PC-9 (cell line): ENCODE data around the gene WSCD1. TPM values are rescaled to one million over a fixed set of nuclear protein-coding genes. Genes with fewer than 3 reads are reported as not detected.

Experiments used
- BruUV-seq: library from RNA; stranded (reverse); fragments of 400-500 nt; replicated peaks from 2 replicates; lab custom pipeline; 2021; lab: Mats Ljungman, UMichigan
- CTCF ChIA-PET: fragments of 300-600 bp; sonication (Branson Sonifier 250); formaldehyde crosslinking; loops from one replicate; lab custom pipeline; 2022; ENCODE audit warnings: antibody characterized with exemption; lab: Charles Lee
- POLR2A ChIA-PET: fragments of 300-600 bp; sonication (Branson Sonifier 250); formaldehyde crosslinking; loops from one replicate; lab custom pipeline; 2022; ENCODE audit warnings: antibody characterized with exemption; ENCODE audit not compliant: unreplicated experiment; lab: Charles Lee
- DNase-seq, 2 experiments: peaks; one replicate each; pipeline versions ENCODE4 v3.0.0 to v3.0.0-alpha.2; 2015 to 2022; ENCODE audit warnings: mixed read lengths in 1 of 2
- H2AFZ ChIP-seq: fragments of 200-600 bp; sonication (generic); 2 replicates; pipeline ENCODE4 v1.8.1; 2017; ENCODE audit warnings: antibody characterized with exemption
- H3F3A ChIP-seq: fragments of 200-600 bp; sonication (generic); 2 replicates; pipeline ENCODE4 v1.8.1; 2017; ENCODE audit warnings: antibody characterized with exemption, mild to moderate bottlenecking, low read depth; ENCODE audit not compliant: insufficient read depth
- H3K27ac ChIP-seq: fragments of 200-600 bp; sonication (generic); 2 replicates; pipeline ENCODE4 v1.6.1; 2016; ENCODE audit warnings: mixed run types
- H3K27me3 ChIP-seq: fragments of 200-600 bp; sonication (generic); 2 replicates; pipeline ENCODE4 v1.6.1; 2016; ENCODE audit warnings: low read depth, mixed run types; ENCODE audit not compliant: insufficient read depth
- H3K36me3 ChIP-seq: fragments of 200-600 bp; sonication (generic); 2 replicates; pipeline ENCODE4 v1.6.1; 2016; ENCODE audit warnings: low read depth, mixed run types
- H3K4me1 ChIP-seq: fragments of 200-600 bp; sonication (generic); replicated peaks from 2 replicates; pipeline ENCODE4 v1.6.1; 2016; ENCODE audit warnings: mixed run types; ENCODE audit not compliant: insufficient read depth
- H3K4me2 ChIP-seq: fragments of 200-600 bp; sonication (generic); 2 replicates; pipeline ENCODE4 v1.6.1; 2017; ENCODE audit warnings: mixed run types
- H3K4me3 ChIP-seq: fragments of 200-600 bp; sonication (generic); 2 replicates; pipeline ENCODE4 v1.6.1; 2016; ENCODE audit warnings: mixed run types
- H3K79me2 ChIP-seq: fragments of 200-600 bp; sonication (generic); 2 replicates; pipeline ENCODE4 v1.6.1; 2017; ENCODE audit warnings: low read depth, mixed run types
- H3K9me2 ChIP-seq: fragments of 200-600 bp; sonication (generic); 2 replicates; pipeline ENCODE4 v1.8.1; 2017; ENCODE audit warnings: mild to moderate bottlenecking; ENCODE audit not compliant: insufficient read depth
- H3K9me3 ChIP-seq: fragments of 200-600 bp; sonication (generic); 2 replicates; pipeline ENCODE4 v1.8.1; 2016; ENCODE audit warnings: low read depth; ENCODE audit not compliant: insufficient read depth
- H4K20me1 ChIP-seq: fragments of 200-600 bp; sonication (generic); 2 replicates; pipeline ENCODE4 v1.8.1; 2017; ENCODE audit not compliant: insufficient read depth
- CTCF ChIP-seq: fragments of 200-600 bp; sonication (generic); conservative IDR thresholded peaks from 2 replicates; pipeline ENCODE4 v1.6.1; 2017; ENCODE audit warnings: mixed run types, antibody characterized with exemption, mild to moderate bottlenecking, moderate library complexity
- EZH2 ChIP-seq: fragments of 200-600 bp; sonication (generic); IDR thresholded peaks from 2 replicates; pipeline ENCODE4 v1.8.0; 2017; ENCODE audit warnings: antibody characterized with exemption, low read depth
- intact Hi-C: fragments of 100-400 bp; cut with micrococcal nuclease; formaldehyde crosslinking; loops from one replicate; pipeline ENCODE4 v1.10.0; 2022; ENCODE audit not compliant: unreplicated experiment
- total RNA-seq: library from RNA; stranded (reverse); gene quantifications from 2 replicates; pipeline ENCODE4 v1.2.3, GENCODE V29; 2021

The WSCD1 gene
- total RNA-seq, 1 experiment from 2014 or later: not detected

GRCh38 chr17:6090253-6090652 lies 20.1 kb downstream of the WSCD1 start:
- no peaks in the 10 kb centered on the region for H3K4me1 ChIP-seq
- intact Hi-C loops: no loop called here
- H3K27ac ChIP-seq: no peak overlapping the region
- no peak overlapping the region for H3K4me2 ChIP-seq
- ChIA-PET POLR2A (no interaction called here), CTCF (no interaction called here)
- H3K36me3 ChIP-seq: no peaks in the 10 kb centered on the region
- no peaks in the 10 kb centered on the region for H3F3A ChIP-seq
- H3K9me2 ChIP-seq: no peaks in the 10 kb centered on the region
- no peak for DNase-seq
- H3K27me3 ChIP-seq: peaks cover 98% of the 10 kb centered on the region
- TF ChIP-seq CTCF: no peak
- TF ChIP-seq EZH2: no peak
- no TSS peak for BruUV-seq
- H4K20me1 ChIP-seq: 0 out of 2 replicates have a peak, but pooled peaks cover 3% of the 10 kb centered on the region
- H3K79me2 ChIP-seq: no peaks in the 10 kb centered on the region
- no peak overlapping the region for H2AFZ ChIP-seq
- H3K4me3 ChIP-seq: no peak overlapping the region
- no peaks in the 10 kb centered on the region for H3K9me3 ChIP-seq

- no peaks in the 10 kb centered on the region for H3K4me1 ChIP-seq
- BruUV-seq: no TSS peak
- CTCF ChIA-PET: no interaction called here
Measured at GRCh38 chr17:6092182-6092902, 22.2 kb downstream of the WSCD1 start.

GRCh38 chr17:6092903-6093468 lies 22.8 kb downstream of the WSCD1 start:
- CTCF ChIA-PET: no interaction called here
- no peaks in the 10 kb centered on the region for H3K9me3 ChIP-seq
- no peak overlapping the region for H3K4me3 ChIP-seq
- 0 out of 2 replicates have a peak, but pooled peaks cover 8% of the 10 kb centered on the region for H4K20me1 ChIP-seq
- H3K27me3 ChIP-seq: peaks cover 99% of the 10 kb centered on the region
- no peak overlapping the region for H3K4me2 ChIP-seq
- POLR2A ChIA-PET: no interaction called here
- intact Hi-C loops: no loop called here
- H3K9me2 ChIP-seq: no peaks in the 10 kb centered on the region
- no peak for TF ChIP-seq CTCF
- H3F3A ChIP-seq: no peaks in the 10 kb centered on the region
- BruUV-seq: no TSS peak
- DNase-seq: no peak
- H3K36me3 ChIP-seq: no peaks in the 10 kb centered on the region
- H3K4me1 ChIP-seq: no peaks in the 10 kb centered on the region
- H2AFZ ChIP-seq: no peak overlapping the region
- H3K27ac ChIP-seq: no peak overlapping the region
- no peaks in the 10 kb centered on the region for H3K79me2 ChIP-seq

More at GRCh38 chr17:6092182-6092902, 22.2 kb downstream of the WSCD1 start:
- intact Hi-C loops: no loop called here
- H3K4me2 ChIP-seq: no peak overlapping the region
- H3K27ac ChIP-seq: no peak overlapping the region
- H3K27me3 ChIP-seq: peaks cover 99% of the 10 kb centered on the region
- H3K4me3 ChIP-seq: no peak overlapping the region
- H3K9me3 ChIP-seq: no peaks in the 10 kb centered on the region
- TF ChIP-seq EZH2: no peak
- no peak for TF ChIP-seq CTCF
- no peak overlapping the region for H2AFZ ChIP-seq
- no peaks in the 10 kb centered on the region for H3K79me2 ChIP-seq
- H3F3A ChIP-seq: no peaks in the 10 kb centered on the region
- DNase-seq: no peak
- no peaks in the 10 kb centered on the region for H3K9me2 ChIP-seq
- H3K36me3 ChIP-seq: no peaks in the 10 kb centered on the region
- 0 out of 2 replicates have a peak, but pooled peaks cover 8% of the 10 kb centered on the region for H4K20me1 ChIP-seq
- POLR2A ChIA-PET: no interaction called here
